BE2C (cell line): Measurements from ENCODE around the gene TGIF1. TPM values are rescaled to one million over a fixed set of nuclear protein-coding genes. Genes with fewer than 3 reads are reported as not detected.

Experiments used
- DNase-seq: peaks from one replicate; pipeline ENCODE4 v3.0.0-alpha.2; 2020
- H3K27me3 ChIP-seq: fragments of 250-450 bp; sonication (Bioruptor Pico); 2 replicates; pipeline ENCODE4 v1.5.1; 2020; ENCODE audit warnings: mild to moderate bottlenecking
- H3K36me3 ChIP-seq: fragments of 250-450 bp; sonication (Bioruptor Pico); 2 replicates; pipeline ENCODE4 v1.5.1; 2020; ENCODE audit warnings: mild to moderate bottlenecking
- H3K4me1 ChIP-seq: fragments of 250-450 bp; sonication (Bioruptor Pico); 2 replicates; pipeline ENCODE4 v1.5.1; 2020
- H3K4me3 ChIP-seq: 2 replicates; pipeline ENCODE4 v1.5.1; 2011; ENCODE audit warnings: low read depth, low read length
- H3K9me3 ChIP-seq: fragments of 250-450 bp; sonication (Bioruptor Pico); 2 replicates; pipeline ENCODE4 v1.5.1; 2020
- CTCF ChIP-seq: IDR thresholded peaks from 2 replicates; pipeline ENCODE4 v1.5.1; 2012; ENCODE audit warnings: mild to moderate bottlenecking, low read depth, low read length
- polyA plus RNA-seq: library from polyadenylated mRNA; unstranded; fragments of >200 nt; gene quantifications from one replicate; pipeline ENCODE4 v1.2.1, GENCODE V29; 2012; ENCODE audit warnings: low read depth, missing spikeins; ENCODE audit not compliant: insufficient read length, insufficient read depth

TGIF1 gene
- not detected for polyA plus RNA-seq

GRCh38 chr18:3450012-3450798, at the start of gene TGIF1:
TSS of gene TGIF1 (plus strand) at chr18:3450172. CDS start at chr18:3450490, 318 bp downstream.
- Histone ChIP-seq H3K4me1 (no peaks in the 10 kb centered on the region), H3K36me3 (no peaks in the 10 kb centered on the region), H3K9me3 (no peaks in the 10 kb centered on the region), H3K27me3 (peaks cover 6% of the 10 kb centered on the region), H3K4me3 (peak within 1 kb of the TSS; percentile 64)
- peak; percentile 43 for DNase-seq
- no peak for TF ChIP-seq CTCF

- H3K4me3 ChIP-seq = no peak overlapping the region
- no peaks in the 10 kb centered on the region for H3K9me3 ChIP-seq
- H3K27me3 ChIP-seq = no peaks in the 10 kb centered on the region
- no peak for TF ChIP-seq CTCF
- H3K36me3 ChIP-seq = no peaks in the 10 kb centered on the region
- no peak for DNase-seq
- no peaks in the 10 kb centered on the region for H3K4me1 ChIP-seq
Observed at GRCh38 chr18:3400567-3401296, 49.2 kb upstream of the TGIF1 start.

- no peak for TF ChIP-seq CTCF
- H3K4me3 ChIP-seq = no peak overlapping the region
- no peaks in the 10 kb centered on the region for H3K4me1 ChIP-seq
- no peaks in the 10 kb centered on the region for H3K27me3 ChIP-seq
- DNase-seq = no peak
- no peaks in the 10 kb centered on the region for H3K36me3 ChIP-seq
- H3K9me3 ChIP-seq = no peaks in the 10 kb centered on the region
Observed at GRCh38 chr18:3401669-3402620, 48.0 kb upstream of the TGIF1 start.

GRCh38 chr18:3402982-3403451, 47.0 kb upstream of the TGIF1 start:
- H3K4me1 ChIP-seq = no peaks in the 10 kb centered on the region
- DNase-seq = no peak
- TF ChIP-seq CTCF = no peak
- no peaks in the 10 kb centered on the region for H3K9me3 ChIP-seq
- no peaks in the 10 kb centered on the region for H3K27me3 ChIP-seq
- no peak overlapping the region for H3K4me3 ChIP-seq
- no peaks in the 10 kb centered on the region for H3K36me3 ChIP-seq

- no peaks in the 10 kb centered on the region for H3K4me1 ChIP-seq
- no peak for TF ChIP-seq CTCF
- H3K4me3 ChIP-seq = no peak overlapping the region
- H3K9me3 ChIP-seq = no peaks in the 10 kb centered on the region
- no peaks in the 10 kb centered on the region for H3K27me3 ChIP-seq
- no peaks in the 10 kb centered on the region for H3K36me3 ChIP-seq
- no peak for DNase-seq
Observed at GRCh38 chr18:3405713-3406112, 44.3 kb upstream of the TGIF1 start.
